Measurements from ENCODE around the gene INCENP. TPM values are rescaled to one million over a fixed set of nuclear protein-coding genes. Genes with fewer than 3 reads are reported as not detected.

Gene INCENP
- total RNA-seq, 1 donor from 2014 or later = 21.6 TPM

GRCh38 chr11:62125316-62125715 is 1.5 kb downstream of the INCENP start:
- peak overlapping the region; percentile 97 for H3K4me3 Mint-ChIP-seq (ENCODE audit: unreplicated experiment)
- no peaks in the 10 kb centered on the region for H3K9me3 Mint-ChIP-seq (ENCODE audit: low read depth)
- DNase-seq (ENCODE audit: low spot score) = peak; percentile 21
- peaks cover 2% of the 10 kb centered on the region for H3K36me3 Mint-ChIP-seq (ENCODE audit: low read depth)
- no peak overlapping the region for H3K27ac Mint-ChIP-seq (ENCODE audit: unreplicated experiment)
- no peaks in the 10 kb centered on the region for H3K27me3 Mint-ChIP-seq (ENCODE audit: low read depth)
- TF ChIP-seq, protein P1, sequence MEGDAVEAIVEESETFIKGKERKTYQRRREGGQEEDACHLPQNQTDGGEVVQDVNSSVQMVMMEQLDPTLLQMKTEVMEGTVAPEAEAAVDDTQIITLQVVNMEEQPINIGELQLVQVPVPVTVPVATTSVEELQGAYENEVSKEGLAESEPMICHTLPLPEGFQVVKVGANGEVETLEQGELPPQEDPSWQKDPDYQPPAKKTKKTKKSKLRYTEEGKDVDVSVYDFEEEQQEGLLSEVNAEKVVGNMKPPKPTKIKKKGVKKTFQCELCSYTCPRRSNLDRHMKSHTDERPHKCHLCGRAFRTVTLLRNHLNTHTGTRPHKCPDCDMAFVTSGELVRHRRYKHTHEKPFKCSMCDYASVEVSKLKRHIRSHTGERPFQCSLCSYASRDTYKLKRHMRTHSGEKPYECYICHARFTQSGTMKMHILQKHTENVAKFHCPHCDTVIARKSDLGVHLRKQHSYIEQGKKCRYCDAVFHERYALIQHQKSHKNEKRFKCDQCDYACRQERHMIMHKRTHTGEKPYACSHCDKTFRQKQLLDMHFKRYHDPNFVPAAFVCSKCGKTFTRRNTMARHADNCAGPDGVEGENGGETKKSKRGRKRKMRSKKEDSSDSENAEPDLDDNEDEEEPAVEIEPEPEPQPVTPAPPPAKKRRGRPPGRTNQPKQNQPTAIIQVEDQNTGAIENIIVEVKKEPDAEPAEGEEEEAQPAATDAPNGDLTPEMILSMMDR (IDR thresholded peaks at IDR 0.05) = no peak
- H3K4me1 Mint-ChIP-seq (ENCODE audit: low read depth) = peaks cover 25% of the 10 kb centered on the region

DNA sequence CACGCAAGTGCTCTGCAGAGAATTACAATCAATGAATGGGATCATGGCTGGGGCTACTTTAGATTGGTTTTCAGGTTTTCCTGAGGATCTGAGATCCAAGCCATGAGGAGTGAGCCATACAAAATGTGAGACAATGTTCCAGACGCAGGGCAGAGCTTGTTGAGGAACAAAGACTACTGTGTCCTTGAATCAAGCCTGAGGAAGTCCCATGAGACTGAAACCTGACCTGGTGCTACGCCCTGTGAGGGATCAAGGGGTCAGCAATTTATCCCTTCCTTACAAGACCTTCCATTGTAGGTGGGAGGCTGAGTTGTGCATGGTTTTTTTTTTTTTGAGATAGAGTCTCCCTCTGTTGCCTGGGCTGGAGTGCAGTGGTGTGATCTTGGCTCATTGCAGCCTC is 2.1 kb downstream of the INCENP start:
- peaks cover 25% of the 10 kb centered on the region for H3K4me1 Mint-ChIP-seq (ENCODE audit: low read depth)
- no peak overlapping the region for H3K27ac Mint-ChIP-seq (ENCODE audit: unreplicated experiment)

GRCh38 chr11:62127426-62127825 is 3.6 kb downstream of the INCENP start:
- peaks cover 7% of the 10 kb centered on the region for H3K36me3 Mint-ChIP-seq (ENCODE audit: low read depth)
- DNase-seq (ENCODE audit: low spot score) = no peak
- H3K4me3 Mint-ChIP-seq (ENCODE audit: unreplicated experiment) = no peak overlapping the region
- no peaks in the 10 kb centered on the region for H3K9me3 Mint-ChIP-seq (ENCODE audit: low read depth)
- H3K4me1 Mint-ChIP-seq (ENCODE audit: low read depth) = peaks cover 25% of the 10 kb centered on the region
- no peaks in the 10 kb centered on the region for H3K27me3 Mint-ChIP-seq (ENCODE audit: low read depth)
- H3K27ac Mint-ChIP-seq (ENCODE audit: unreplicated experiment) = no peak overlapping the region
- TF ChIP-seq, protein P1 (IDR thresholded peaks at IDR 0.05) = no peak

More for the DNA sequence above, 2.1 kb downstream of the INCENP start:
- no peak for DNase-seq (ENCODE audit: low spot score)
- no peaks in the 10 kb centered on the region for H3K9me3 Mint-ChIP-seq (ENCODE audit: low read depth)
- TF ChIP-seq, protein P1 (IDR thresholded peaks at IDR 0.05) = no peak
- no peak overlapping the region for H3K4me3 Mint-ChIP-seq (ENCODE audit: unreplicated experiment)
- H3K36me3 Mint-ChIP-seq (ENCODE audit: low read depth) = peaks cover 3% of the 10 kb centered on the region
- no peaks in the 10 kb centered on the region for H3K27me3 Mint-ChIP-seq (ENCODE audit: low read depth)

- no peak overlapping the region for H3K27ac Mint-ChIP-seq (ENCODE audit: unreplicated experiment)
- TF ChIP-seq, protein P1 (IDR thresholded peaks at IDR 0.05) = no peak
- no peaks in the 10 kb centered on the region for H3K9me3 Mint-ChIP-seq (ENCODE audit: low read depth)
- no peak overlapping the region for H3K4me3 Mint-ChIP-seq (ENCODE audit: unreplicated experiment)
- H3K36me3 Mint-ChIP-seq (ENCODE audit: low read depth) = peaks cover 8% of the 10 kb centered on the region
- H3K27me3 Mint-ChIP-seq (ENCODE audit: low read depth) = no peaks in the 10 kb centered on the region
- DNase-seq (ENCODE audit: low spot score) = peak; percentile 75
- peaks cover 25% of the 10 kb centered on the region for H3K4me1 Mint-ChIP-seq (ENCODE audit: low read depth)
These were observed 4.3 kb downstream of the INCENP start for GRCh38 chr11:62127941-62128770.

DNA sequence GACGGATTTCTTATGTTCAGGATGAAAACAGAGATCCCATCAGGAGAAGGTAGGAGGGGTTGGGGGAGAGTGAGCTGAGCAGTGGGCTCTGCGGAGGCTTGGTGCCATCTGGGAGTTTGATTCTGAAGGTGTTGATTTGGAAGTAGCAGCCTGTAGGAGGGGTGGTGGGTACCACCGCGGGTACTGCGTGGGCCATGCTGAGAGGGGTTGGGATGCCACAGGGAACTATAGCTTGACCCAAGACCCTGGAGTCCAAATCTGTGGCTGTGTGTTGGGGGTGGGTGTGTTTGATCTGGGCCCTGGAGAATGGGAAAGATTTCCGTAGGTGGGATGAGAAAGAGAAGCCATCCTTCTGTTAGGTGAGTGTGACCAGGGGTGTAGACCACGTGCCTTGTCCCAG is 5.0 kb downstream of the INCENP start:
- Mint-ChIP-seq H3K27me3 (ENCODE audit: low read depth) (no peaks in the 10 kb centered on the region), H3K9me3 (ENCODE audit: low read depth) (no peaks in the 10 kb centered on the region), H3K27ac (ENCODE audit: unreplicated experiment) (no peak overlapping the region), H3K4me1 (ENCODE audit: low read depth) (peaks cover 22% of the 10 kb centered on the region), H3K36me3 (ENCODE audit: low read depth) (peaks cover 8% of the 10 kb centered on the region), H3K4me3 (ENCODE audit: unreplicated experiment) (no peak overlapping the region)
- TF ChIP-seq, protein P1 (IDR thresholded peaks at IDR 0.05) = no peak
- peak; percentile 48 for DNase-seq (ENCODE audit: low spot score)

Data from chondrocyte (in vitro differentiated cells).